GM23338 (cell line): ENCODE data around the gene MMP28.

Experiments used
- CREB1 ChIP-seq: fragments of 250-450 bp; sonication (Bioruptor Pico); IDR thresholded peaks from 2 replicates; pipeline ENCODE4 v1.5.0; 2020; ENCODE audit warnings: low read depth, mild to moderate bottlenecking, moderate library complexity
- EZH2 ChIP-seq: fragments of 200-600 bp; sonication (generic); IDR thresholded peaks from one replicate; pipeline ENCODE4 v1.8.0; 2017; ENCODE audit warnings: antibody characterized with exemption, mild to moderate bottlenecking, low read depth; ENCODE audit not compliant: unreplicated experiment
- EZH2phosphoT487 ChIP-seq: fragments of 200-600 bp; sonication (generic); IDR thresholded peaks from one replicate; pipeline ENCODE4 v1.8.1; 2018; ENCODE audit warnings: antibody characterized with exemption; ENCODE audit not compliant: unreplicated experiment
- NANOG ChIP-seq: IDR thresholded peaks from 2 replicates; pipeline ENCODE4 v1.6.1; 2016; ENCODE audit warnings: antibody characterized with exemption, borderline replicate concordance
- POLR2AphosphoS5 ChIP-seq: IDR thresholded peaks from 2 replicates; pipeline ENCODE4 v1.6.1; 2016; ENCODE audit warnings: antibody characterized with exemption, low read depth
- ZNF331 ChIP-seq: fragments of 250-450 bp; sonication (Bioruptor Pico); IDR thresholded peaks from 2 replicates; pipeline ENCODE4 v1.5.0; 2020; ENCODE audit warnings: low read depth, mild to moderate bottlenecking, moderate library complexity
- TF ChIP-seq, protein P1 (sequence below): IDR thresholded peaks from one replicate; pipeline ENCODE4 v1.6.1; 2018; ENCODE audit warnings: antibody characterized with exemption; ENCODE audit not compliant: unreplicated experiment
- TF ChIP-seq, protein P2 (sequence below), 2 experiments: fragments of 200-600 bp in 1 of 2; sonication (generic) in 1 of 2; conservative IDR thresholded peaks; 2 replicates each; pipeline versions ENCODE4 v1.5.1 to v1.6.1; 2016 to 2017; ENCODE audit warnings: antibody characterized with exemption in 2 of 2, low read depth in 2 of 2, mild to moderate bottlenecking in 2 of 2, moderate library complexity in 1 of 2

DNA sequence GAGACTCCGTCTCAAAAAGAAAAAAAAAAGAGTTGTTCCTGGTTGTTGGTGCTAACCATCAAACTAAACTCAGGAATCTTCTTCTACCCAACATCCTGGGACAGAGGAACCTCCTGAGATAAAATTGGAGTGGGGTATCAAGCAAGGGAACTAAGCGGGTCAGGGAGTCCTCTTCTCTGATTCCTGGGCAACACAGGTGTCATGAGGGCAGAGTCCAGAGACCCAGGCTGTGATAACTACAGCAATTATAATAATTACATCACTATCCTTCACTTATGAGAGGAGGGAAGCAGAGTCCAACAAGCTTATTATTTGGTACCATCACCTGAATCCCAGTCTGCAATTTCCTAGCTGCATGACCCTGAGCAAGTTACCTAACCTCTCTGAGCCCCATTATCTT is 26.6 kb downstream of the MMP28 start:
- TF ChIP-seq, protein P1, sequence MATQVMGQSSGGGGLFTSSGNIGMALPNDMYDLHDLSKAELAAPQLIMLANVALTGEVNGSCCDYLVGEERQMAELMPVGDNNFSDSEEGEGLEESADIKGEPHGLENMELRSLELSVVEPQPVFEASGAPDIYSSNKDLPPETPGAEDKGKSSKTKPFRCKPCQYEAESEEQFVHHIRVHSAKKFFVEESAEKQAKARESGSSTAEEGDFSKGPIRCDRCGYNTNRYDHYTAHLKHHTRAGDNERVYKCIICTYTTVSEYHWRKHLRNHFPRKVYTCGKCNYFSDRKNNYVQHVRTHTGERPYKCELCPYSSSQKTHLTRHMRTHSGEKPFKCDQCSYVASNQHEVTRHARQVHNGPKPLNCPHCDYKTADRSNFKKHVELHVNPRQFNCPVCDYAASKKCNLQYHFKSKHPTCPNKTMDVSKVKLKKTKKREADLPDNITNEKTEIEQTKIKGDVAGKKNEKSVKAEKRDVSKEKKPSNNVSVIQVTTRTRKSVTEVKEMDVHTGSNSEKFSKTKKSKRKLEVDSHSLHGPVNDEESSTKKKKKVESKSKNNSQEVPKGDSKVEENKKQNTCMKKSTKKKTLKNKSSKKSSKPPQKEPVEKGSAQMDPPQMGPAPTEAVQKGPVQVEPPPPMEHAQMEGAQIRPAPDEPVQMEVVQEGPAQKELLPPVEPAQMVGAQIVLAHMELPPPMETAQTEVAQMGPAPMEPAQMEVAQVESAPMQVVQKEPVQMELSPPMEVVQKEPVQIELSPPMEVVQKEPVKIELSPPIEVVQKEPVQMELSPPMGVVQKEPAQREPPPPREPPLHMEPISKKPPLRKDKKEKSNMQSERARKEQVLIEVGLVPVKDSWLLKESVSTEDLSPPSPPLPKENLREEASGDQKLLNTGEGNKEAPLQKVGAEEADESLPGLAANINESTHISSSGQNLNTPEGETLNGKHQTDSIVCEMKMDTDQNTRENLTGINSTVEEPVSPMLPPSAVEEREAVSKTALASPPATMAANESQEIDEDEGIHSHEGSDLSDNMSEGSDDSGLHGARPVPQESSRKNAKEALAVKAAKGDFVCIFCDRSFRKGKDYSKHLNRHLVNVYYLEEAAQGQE = no peak
- TF ChIP-seq POLR2AphosphoS5 (no peak), ZNF331 (CRISPR knock-in tag) (no peak), EZH2 (no peak), EZH2phosphoT487 (no peak), CREB1 (no peak), NANOG (no peak)
- TF ChIP-seq, protein P2, sequence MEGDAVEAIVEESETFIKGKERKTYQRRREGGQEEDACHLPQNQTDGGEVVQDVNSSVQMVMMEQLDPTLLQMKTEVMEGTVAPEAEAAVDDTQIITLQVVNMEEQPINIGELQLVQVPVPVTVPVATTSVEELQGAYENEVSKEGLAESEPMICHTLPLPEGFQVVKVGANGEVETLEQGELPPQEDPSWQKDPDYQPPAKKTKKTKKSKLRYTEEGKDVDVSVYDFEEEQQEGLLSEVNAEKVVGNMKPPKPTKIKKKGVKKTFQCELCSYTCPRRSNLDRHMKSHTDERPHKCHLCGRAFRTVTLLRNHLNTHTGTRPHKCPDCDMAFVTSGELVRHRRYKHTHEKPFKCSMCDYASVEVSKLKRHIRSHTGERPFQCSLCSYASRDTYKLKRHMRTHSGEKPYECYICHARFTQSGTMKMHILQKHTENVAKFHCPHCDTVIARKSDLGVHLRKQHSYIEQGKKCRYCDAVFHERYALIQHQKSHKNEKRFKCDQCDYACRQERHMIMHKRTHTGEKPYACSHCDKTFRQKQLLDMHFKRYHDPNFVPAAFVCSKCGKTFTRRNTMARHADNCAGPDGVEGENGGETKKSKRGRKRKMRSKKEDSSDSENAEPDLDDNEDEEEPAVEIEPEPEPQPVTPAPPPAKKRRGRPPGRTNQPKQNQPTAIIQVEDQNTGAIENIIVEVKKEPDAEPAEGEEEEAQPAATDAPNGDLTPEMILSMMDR (conservative IDR thresholded peaks at IDR 0.05; ENCODE audit: low read depth in 2 of 2) = no peak
